ENCODE data around the gene SH3BGR.

DNA sequence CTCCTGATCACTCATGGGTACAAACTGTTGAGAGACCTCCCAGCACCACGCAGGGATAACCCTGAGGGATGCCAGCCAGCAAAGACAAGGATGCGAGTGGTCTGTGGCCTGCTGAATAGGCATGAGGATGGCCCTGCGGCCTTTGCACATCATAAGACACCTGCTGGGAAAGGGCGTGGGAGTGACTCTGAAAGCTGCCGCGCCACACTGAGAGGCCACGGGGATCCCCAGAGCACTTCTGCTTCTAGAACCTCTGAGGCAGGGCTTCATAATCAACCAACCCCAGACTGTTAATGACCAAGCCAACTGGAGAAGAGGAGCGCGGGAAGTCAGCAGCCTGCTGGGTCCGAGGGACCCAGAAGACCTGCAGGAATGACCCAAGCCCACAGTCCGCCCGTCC, 73.8 kb downstream of the SH3BGR start:
- TF ChIP-seq EP300 (IDR thresholded peaks at IDR 0.05; ENCODE audit: borderline replicate concordance) (no peak), TCF12 (IDR thresholded peaks at IDR 0.05; ENCODE audit: low read depth) (no peak), TAF1 (IDR thresholded peaks at IDR 0.05; ENCODE audit: low read depth) (no peak), YY1 (IDR thresholded peaks at IDR 0.05; ENCODE audit: low read depth) (no peak), EGR1 (IDR thresholded peaks at IDR 0.05) (no peak), TEAD4 (IDR thresholded peaks at IDR 0.05) (no peak), CEBPB (IDR thresholded peaks at IDR 0.05) (no peak), CREB1 (IDR thresholded peaks at IDR 0.05; ENCODE audit: low read depth) (no peak), ZBTB7A (IDR thresholded peaks at IDR 0.05; ENCODE audit: low read depth) (no peak), MAX (IDR thresholded peaks at IDR 0.05) (no peak), FOXM1 (IDR thresholded peaks at IDR 0.05; ENCODE audit: borderline replicate concordance, low read depth) (no peak)
- TF ChIP-seq, protein P1, sequence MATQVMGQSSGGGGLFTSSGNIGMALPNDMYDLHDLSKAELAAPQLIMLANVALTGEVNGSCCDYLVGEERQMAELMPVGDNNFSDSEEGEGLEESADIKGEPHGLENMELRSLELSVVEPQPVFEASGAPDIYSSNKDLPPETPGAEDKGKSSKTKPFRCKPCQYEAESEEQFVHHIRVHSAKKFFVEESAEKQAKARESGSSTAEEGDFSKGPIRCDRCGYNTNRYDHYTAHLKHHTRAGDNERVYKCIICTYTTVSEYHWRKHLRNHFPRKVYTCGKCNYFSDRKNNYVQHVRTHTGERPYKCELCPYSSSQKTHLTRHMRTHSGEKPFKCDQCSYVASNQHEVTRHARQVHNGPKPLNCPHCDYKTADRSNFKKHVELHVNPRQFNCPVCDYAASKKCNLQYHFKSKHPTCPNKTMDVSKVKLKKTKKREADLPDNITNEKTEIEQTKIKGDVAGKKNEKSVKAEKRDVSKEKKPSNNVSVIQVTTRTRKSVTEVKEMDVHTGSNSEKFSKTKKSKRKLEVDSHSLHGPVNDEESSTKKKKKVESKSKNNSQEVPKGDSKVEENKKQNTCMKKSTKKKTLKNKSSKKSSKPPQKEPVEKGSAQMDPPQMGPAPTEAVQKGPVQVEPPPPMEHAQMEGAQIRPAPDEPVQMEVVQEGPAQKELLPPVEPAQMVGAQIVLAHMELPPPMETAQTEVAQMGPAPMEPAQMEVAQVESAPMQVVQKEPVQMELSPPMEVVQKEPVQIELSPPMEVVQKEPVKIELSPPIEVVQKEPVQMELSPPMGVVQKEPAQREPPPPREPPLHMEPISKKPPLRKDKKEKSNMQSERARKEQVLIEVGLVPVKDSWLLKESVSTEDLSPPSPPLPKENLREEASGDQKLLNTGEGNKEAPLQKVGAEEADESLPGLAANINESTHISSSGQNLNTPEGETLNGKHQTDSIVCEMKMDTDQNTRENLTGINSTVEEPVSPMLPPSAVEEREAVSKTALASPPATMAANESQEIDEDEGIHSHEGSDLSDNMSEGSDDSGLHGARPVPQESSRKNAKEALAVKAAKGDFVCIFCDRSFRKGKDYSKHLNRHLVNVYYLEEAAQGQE (IDR thresholded peaks at IDR 0.05; ENCODE audit: low read depth): no peak
